KOPT-K1 (cell line): ENCODE measurements around the gene HOOK1.

ENCODE experiments used
- H3K27ac ChIP-seq: fragments of 200-600 bp; sonication (generic); 2 replicates; pipeline ENCODE4 v1.5.1; 2016; ENCODE audit warnings: antibody characterized with exemption, mild to moderate bottlenecking, low read depth, low read length; ENCODE audit not compliant: poor library complexity, severe bottlenecking
- H3K36me3 ChIP-seq: fragments of 200-600 bp; sonication (generic); 2 replicates; pipeline ENCODE4 v1.5.1; 2017; ENCODE audit warnings: antibody characterized with exemption, mild to moderate bottlenecking, low read length, moderate library complexity; ENCODE audit not compliant: insufficient read depth
- H3K9me3 ChIP-seq: fragments of 200-600 bp; sonication (generic); 2 replicates; pipeline ENCODE4 v1.5.1; 2017; ENCODE audit warnings: antibody characterized with exemption, low read length, mild to moderate bottlenecking; ENCODE audit not compliant: insufficient read depth, poor library complexity, severe bottlenecking

Gene HOOK1

GRCh38 chr1:59814901-59815825 lies at the start of gene HOOK1:
Gene HOOK1, plus strand, starts transcription at chr1:59814949. Its CDS starts 169 bp downstream, at chr1:59815118.
- no peaks in the 10 kb centered on the region for H3K9me3 ChIP-seq
- no peaks in the 10 kb centered on the region for H3K36me3 ChIP-seq
- no peak within 1 kb of the TSS for H3K27ac ChIP-seq

- H3K9me3 ChIP-seq: no peaks in the 10 kb centered on the region
- H3K36me3 ChIP-seq: no peaks in the 10 kb centered on the region
- H3K27ac ChIP-seq: no peak overlapping the region
Measured at GRCh38 chr1:59765011-59765730, 49.6 kb upstream of the HOOK1 start.

GRCh38 chr1:59766227-59766855 lies 48.4 kb upstream of the HOOK1 start:
- Histone ChIP-seq H3K36me3 (no peaks in the 10 kb centered on the region), H3K27ac (no peak overlapping the region), H3K9me3 (no peaks in the 10 kb centered on the region)

- H3K27ac ChIP-seq: no peak overlapping the region
- no peaks in the 10 kb centered on the region for H3K9me3 ChIP-seq
Measured at GRCh38 chr1:59767119-59767518, 47.6 kb upstream of the HOOK1 start.

GRCh38 chr1:59768792-59769735 lies 45.7 kb upstream of the HOOK1 start:
- H3K36me3 ChIP-seq: no peaks in the 10 kb centered on the region
- H3K9me3 ChIP-seq: no peaks in the 10 kb centered on the region
- no peak overlapping the region for H3K27ac ChIP-seq

More at GRCh38 chr1:59767119-59767518, 47.6 kb upstream of the HOOK1 start:
- H3K36me3 ChIP-seq: no peaks in the 10 kb centered on the region

GRCh38 chr1:59769736-59770095 lies 45.0 kb upstream of the HOOK1 start:
- no peak overlapping the region for H3K27ac ChIP-seq
- no peaks in the 10 kb centered on the region for H3K36me3 ChIP-seq
- H3K9me3 ChIP-seq: no peaks in the 10 kb centered on the region

- Histone ChIP-seq H3K9me3 (no peaks in the 10 kb centered on the region), H3K27ac (no peak overlapping the region), H3K36me3 (no peaks in the 10 kb centered on the region)
Measured at GRCh38 chr1:59771361-59771760, 43.4 kb upstream of the HOOK1 start.

GRCh38 chr1:59775480-59775879 lies 39.3 kb upstream of the HOOK1 start:
- H3K9me3 ChIP-seq: no peaks in the 10 kb centered on the region
- no peak overlapping the region for H3K27ac ChIP-seq

GRCh38 chr1:59776960-59777852 lies 37.5 kb upstream of the HOOK1 start:
- H3K27ac ChIP-seq: no peak overlapping the region
- H3K9me3 ChIP-seq: no peaks in the 10 kb centered on the region
- H3K36me3 ChIP-seq: no peaks in the 10 kb centered on the region

More at GRCh38 chr1:59775480-59775879, 39.3 kb upstream of the HOOK1 start:
- H3K36me3 ChIP-seq: no peaks in the 10 kb centered on the region

GRCh38 chr1:59779949-59780348 lies 34.8 kb upstream of the HOOK1 start:
- Histone ChIP-seq H3K9me3 (no peaks in the 10 kb centered on the region), H3K36me3 (no peaks in the 10 kb centered on the region), H3K27ac (no peak overlapping the region)

GRCh38 chr1:59788825-59789224 lies 25.9 kb upstream of the HOOK1 start:
- H3K9me3 ChIP-seq: peaks cover 15% of the 10 kb centered on the region
- no peak overlapping the region for H3K27ac ChIP-seq
- H3K36me3 ChIP-seq: no peaks in the 10 kb centered on the region

GRCh38 chr1:59798600-59798999 lies 16.1 kb upstream of the HOOK1 start:
- Histone ChIP-seq H3K36me3 (no peaks in the 10 kb centered on the region), H3K27ac (no peak overlapping the region), H3K9me3 (no peaks in the 10 kb centered on the region)

GRCh38 chr1:59803458-59804038 lies 11.2 kb upstream of the HOOK1 start:
- Histone ChIP-seq H3K9me3 (no peaks in the 10 kb centered on the region), H3K36me3 (no peaks in the 10 kb centered on the region), H3K27ac (no peak overlapping the region)
